DND-41 (cell line): ENCODE results near the gene CDK8.

Experiments
- CTCF ChIP-seq: IDR thresholded peaks from 2 replicates; pipeline ENCODE4 v1.5.1; 2012; ENCODE audit warnings: borderline replicate concordance, low read length, moderate library complexity, mild to moderate bottlenecking; ENCODE audit not compliant: poor library complexity, severe bottlenecking; ENCODE audit errors: extremely low read depth
- EZH2 ChIP-seq: IDR thresholded peaks from 3 replicates; pipeline ENCODE4 v1.6.1; 2012; ENCODE audit warnings: borderline replicate concordance, low read depth, mild to moderate bottlenecking, moderate library complexity, low read length, inconsistent platforms; ENCODE audit not compliant: severe bottlenecking

GRCh38 chr13:26324867-26325266 lies 70.9 kb downstream of the CDK8 start:
- TF ChIP-seq CTCF, result no peak
- no peak for TF ChIP-seq EZH2
